GM18873 (cell line): ENCODE measurements around the gene JUN.

Experiments
- ATAC-seq: cut with Tn5 transposase; IDR thresholded peaks from one replicate; pipeline ENCODE4 v1.9.1; 2021; ENCODE audit warnings: mild to moderate bottlenecking, moderate library complexity, moderate number of reproducible peaks; ENCODE audit not compliant: unreplicated experiment, low FRiP score

JUN gene

DNA sequence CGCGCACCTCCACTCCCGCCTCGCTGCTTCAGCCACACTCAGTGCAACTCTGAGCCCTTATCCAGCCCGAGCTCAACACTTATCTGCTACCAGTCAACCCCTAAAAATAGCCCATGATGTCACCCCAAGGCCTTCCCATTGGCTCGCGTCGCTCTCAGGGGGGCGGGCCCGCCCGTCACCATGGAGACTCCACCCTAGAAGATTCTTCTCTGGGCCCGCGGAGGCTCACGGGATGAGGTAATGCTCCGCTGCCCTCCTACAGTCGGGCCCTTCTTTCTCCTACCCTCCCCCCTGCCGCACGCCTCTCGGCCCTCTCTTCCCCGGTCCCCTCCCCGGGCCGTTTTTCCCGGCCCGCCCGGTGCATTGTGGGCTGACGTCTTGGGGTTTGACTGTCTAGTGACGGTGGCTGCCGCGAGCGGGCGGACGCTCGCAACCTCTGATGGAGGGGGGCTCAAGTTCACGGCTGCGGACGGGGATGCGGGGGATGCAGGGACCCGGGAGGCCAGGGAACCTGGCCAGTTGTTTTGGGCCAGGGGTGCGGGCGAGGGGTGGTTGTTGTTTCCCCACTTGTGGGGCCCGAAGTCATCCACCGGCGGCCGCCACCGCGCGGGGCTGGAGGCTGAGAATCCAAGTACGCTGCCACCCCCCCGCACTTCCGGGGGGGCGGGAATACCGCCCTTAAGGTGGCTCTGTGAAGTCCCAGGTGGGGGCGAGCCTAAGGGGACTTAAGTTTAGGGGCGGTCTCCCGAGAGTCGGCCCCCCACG is at the start of gene JUN:
TSS of gene JUN (minus strand) at position 55 of the 765 bp plus-strand sequence. CDS start 977 bp downstream, outside the sequence.
- ATAC-seq = peak; percentile 87

DNA sequence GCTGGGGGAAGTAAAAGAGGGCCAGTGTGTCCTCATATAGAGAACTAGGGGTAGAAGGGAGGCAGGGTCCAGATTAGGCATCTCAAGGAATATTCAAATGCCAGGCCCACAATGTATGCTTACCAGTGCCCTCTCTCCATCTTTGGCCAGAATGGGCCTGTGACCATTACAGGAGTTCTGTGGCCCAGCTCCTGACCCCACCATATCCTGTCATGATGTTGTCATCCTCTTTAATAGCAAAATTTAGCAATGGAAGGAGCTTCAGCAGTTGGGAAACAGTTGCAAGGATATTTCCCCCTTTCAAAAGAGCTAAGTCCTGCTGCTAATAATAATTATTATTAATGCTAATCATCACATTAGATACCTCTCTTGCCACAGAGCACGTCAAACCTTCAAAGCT is 49.3 kb upstream of the JUN start:
- ATAC-seq = no peak

DNA sequence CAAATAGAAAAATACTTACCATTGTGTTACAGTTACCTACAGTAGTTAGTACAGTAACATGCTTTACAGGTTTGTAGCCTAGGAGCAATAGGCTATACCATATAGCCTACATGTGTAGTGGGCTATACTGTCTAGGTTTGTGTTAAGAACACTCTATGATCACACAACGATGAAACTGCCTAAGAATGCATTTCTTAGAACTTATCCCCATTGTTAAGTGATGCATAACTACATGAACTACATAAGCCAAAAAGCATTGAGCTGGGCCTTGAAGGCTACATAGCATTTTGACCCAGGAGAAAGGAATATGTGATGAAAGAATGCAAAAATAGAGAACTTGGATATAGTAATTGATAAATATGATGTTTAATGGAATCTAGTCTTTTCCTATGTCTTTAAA is 46.4 kb upstream of the JUN start:
- no peak for ATAC-seq

DNA sequence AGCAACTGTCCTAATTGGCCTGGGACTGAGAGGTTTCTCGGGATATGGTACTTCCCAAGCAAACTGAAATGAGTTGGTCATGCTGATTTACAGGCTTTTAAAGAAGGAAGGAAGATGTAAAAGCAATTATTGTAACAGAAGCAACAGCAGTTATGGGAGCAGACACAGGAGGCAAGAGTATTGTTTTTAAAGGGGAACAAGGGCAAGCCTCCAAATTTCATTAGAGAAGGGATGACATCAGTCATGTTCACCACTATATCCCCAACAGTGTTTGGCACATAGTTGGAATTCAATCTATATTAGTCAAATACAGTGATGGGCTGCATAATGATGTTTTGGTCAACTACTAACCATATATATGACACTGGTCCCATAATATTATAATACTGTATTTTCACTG is 46.0 kb upstream of the JUN start:
- ATAC-seq = no peak

DNA sequence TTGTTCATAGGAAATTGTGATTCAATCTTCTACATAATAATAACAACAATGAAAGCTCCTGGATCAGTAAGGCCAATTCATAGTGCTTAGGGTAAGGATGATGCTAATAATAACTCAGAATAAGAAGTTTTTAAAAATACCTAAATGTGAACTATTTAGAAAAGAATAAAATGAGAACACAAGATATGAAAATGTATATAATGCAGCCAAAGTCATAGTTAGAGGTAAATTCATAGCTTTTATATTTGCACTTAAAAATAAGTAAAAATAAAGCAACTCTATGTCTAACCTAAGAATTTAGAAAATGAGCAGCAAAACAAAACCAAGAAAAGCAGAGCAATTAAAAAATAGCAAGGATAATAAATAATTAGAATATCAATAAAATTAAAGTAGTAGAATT is 43.5 kb upstream of the JUN start:
- no peak for ATAC-seq

DNA sequence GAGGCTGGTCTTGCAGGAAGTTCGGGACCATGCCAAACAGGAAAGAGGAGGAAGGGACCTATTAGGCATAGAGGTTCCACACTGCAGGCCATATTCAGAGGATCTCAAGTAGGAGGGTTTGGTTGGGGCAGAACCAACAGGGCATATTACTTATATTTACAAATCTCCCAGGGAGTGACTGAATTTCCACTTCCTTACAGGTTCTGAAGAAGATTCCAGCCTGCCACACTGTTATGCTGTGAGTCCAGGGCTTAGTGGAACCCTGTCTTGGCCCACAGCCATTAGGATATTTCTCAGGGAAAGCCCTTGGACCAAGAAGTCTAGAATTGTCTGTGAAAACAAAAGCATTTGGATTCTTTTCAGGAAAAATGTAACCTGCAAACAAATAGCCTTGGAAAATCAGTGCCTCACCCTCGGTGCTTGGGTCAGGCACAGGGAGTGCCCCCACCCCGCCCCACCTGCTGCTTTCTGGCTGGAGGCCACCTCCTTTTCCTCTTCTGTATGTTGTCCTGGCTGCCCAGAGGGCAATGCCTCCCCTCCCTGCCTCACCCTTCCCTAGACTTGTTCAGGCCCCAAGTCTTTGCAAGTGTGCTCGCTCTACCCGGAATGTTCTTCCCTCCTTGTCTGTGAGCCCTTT is 41.0 kb upstream of the JUN start:
- ATAC-seq = no peak

DNA sequence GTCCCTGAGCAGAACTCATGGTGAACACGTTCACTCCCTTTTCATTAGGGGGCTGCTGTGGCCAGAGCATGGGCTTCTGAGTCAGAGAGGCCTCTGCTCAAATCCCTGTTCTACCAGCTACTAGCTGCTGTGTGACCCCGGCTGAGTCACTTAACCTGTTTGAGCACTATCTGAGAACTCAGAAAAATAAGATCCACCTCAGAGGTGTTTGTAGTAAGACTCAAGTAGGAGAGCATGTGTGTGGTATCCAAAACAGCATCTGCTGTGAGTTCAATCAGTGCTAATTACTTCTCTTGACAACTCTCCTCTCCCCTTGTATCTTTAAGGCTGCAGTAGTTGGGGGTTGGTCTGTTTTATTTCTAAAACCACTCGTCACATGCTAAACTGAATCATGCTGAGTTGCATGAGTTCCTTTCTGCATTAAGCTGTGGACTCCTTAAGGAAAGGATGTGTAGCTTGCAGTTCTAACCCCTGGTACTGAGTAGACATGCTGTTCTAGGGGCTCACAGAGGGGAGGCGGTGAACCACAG is 39.7 kb upstream of the JUN start:
- no peak for ATAC-seq

DNA sequence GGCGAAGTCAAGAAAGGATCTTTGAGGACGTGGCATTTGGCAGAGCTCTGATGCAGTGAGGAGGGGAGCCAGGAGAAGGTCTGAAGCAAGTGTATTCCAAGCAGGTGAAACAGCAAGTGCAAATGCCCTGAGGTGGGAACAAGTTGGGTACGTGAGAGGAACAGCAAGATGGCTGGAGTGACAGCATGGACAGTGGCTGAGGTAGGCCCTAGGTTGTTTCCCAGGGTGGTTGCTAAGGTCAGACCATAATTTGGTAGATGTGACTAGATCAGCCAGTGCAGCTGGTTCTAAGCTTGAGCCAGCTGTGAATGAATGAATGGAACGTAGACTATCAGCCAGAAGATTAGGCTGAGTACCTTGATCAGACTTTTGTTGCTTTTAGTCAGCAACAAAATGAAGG is 37.5 kb upstream of the JUN start:
- ATAC-seq = no peak

DNA sequence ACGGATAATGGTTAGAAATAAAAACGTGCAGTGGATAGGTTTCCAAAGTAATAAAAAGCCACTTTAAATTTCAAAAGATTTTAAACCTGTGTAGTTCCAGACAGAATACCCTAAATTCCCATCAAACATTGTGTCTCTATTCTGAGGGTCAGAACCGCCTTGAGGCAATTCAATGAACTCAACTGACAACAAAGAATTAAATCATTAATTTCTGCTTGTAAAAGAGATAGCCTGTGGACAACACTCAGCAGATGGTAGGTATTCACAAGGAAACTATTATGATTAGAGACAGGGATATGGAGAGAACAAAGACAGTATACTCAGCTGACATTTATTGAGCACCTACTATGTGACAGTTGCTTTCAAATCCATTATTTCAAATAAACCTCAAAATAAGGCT is 35.1 kb upstream of the JUN start:
- no peak for ATAC-seq

DNA sequence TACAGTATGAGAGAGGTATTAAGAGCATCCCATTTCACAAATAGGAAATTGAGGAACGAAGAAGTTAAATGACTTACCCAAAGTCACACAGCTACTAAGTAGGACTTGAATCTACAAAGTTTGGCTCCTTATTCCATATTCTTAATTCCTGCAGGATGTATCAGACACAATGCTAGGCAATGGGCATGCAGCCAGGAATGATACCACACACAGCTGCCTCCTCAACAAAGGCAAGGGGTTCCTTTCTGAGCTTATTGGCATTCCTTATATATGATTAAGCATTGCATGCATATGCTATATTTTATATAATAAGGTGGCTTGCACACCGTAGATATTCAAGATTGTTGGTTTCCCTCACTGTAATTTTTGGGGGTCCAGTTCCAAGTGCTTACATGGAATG is 34.2 kb upstream of the JUN start:
- no peak for ATAC-seq

DNA sequence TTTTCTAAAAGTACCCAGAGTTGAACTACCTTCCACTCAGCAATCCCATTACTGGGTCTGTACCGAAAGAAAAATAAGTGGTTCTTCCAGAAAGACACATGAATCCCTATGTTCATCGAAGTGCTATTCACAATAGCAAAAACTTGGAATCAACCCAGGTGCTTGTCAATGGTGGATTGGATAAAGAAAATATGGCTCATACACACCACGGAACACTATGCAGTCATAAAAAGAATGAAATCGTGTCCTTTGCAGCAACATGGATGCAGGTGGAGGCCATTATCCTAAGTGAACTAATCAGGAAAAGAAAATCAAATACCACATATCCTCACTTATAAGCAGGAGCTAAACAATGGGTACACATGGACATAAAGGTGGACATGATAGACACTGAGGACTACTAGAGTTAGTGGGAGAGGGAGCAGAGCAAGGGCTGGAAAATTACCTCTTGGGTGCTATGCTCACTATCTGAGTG is 32.9 kb upstream of the JUN start:
- ATAC-seq = no peak

DNA sequence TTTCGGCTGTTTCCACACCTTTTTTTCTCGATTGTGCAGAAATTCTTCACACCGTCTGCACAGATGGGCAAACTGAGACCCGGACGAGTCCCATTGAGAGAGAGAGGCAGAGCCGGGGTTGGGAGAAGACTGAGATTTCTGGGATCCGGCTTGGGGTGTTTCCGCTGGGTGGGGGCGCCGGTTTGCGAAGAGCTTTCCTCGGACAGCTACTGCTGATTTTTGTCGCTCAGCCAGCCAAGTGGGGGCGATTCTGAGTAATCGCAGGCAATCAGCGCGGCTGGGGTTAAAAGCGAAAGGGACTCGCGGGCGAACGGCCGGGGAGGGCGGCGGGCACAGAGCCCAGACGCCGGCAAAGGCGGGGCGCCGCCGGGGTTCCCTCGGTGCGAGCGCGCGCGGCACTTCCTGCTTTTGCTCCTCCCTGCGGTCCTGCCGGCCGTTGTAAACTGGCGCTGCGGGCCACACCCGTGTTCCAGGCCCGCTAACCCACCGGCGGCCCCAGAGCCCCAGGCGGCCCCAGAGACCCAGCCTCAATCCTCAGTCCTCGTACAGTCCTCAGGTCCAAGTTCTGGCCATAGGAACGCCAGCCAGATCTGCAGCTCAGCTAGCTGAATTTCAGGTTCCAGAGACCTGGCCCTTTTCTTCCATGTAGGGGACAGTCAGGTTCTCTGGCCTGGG is 32.4 kb upstream of the JUN start:
- peak; percentile 51 for ATAC-seq

DNA sequence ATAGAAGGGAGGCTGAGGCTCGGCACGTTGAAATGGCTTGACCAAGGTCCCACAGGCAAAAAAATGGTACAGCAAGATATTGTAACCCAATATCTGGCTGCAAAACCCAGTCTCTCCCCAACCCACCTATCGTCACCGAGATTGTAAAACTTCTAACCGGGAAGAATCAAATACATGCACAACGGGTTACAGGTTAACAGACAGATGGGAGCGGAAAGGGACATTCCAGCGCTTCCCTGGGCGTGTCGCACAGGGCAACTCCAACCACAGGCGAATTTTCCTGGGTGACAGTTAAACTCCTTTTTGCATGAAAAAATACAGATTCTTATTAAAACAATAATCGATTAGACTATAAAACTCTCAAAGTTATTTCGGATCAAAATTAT is 31.8 kb upstream of the JUN start:
- no peak for ATAC-seq

DNA sequence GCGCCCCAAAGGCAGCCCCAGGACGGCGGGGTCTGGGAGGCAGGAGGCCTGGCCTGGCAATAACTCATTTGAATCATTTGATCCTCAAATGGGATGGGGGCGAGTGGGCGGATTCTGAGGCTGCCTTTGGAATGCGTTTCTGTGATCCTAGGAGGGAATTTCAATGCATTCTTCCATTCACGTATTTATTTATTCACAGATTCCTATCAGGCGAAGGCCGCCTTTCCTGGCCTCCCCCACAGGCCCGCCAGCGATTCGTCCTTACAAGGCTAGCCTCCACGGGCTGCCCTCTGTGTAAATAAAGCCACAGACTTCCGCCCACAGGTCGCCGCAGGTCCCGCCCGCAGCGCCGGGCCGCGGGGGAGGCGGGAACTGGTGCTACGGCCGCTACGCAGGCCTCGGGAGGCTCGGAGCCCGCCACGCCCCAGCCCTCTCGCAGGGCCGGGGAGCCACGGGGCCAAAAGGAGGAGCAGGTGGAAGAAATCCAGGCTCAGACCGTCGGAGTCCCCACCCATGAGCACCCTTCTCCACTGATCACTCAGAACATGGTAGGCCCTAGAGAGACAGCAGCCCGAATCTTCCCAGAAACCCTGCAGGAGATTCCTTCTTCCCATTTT is 31.3 kb upstream of the JUN start:
- ATAC-seq = no peak

DNA sequence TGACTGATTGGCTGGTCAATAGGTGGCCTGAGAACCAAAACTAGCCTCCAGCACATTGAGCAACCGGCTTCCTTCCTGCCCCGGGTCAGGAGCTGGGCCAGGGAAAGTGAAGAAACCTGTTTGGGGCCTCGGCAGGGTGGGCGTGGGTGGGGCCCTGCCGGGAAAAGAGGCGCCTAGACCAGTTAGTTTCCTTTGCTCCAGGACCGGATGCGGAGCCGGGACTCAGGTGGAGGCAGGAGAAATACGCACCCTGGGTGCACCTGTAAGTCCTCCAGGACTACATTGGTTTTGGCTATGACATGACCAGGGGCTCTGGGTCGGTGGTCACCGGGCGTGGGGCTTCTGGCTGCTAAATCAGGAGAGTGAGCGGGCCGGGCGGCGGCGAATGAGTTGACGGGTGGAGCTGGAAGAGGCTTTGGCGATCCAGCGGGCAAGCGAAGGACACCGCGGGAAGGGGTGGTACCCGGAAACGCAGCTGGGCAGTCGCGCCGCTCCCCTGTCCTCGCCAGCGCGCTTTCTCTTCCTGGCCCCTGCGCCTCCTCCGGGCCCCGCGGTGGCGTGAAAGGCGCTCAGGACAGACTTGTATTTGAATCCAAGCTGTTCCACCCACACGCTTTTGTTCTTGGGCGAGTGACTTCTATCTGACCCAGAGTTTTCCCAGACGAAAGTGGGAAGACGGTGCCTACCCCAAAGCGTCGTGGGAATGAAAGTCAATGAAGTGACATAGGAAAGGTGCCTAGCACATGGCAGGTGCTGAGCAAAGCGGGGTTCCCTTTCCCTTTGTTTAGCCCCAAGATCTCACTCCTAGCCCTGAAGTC is 30.6 kb upstream of the JUN start:
- no peak for ATAC-seq

DNA sequence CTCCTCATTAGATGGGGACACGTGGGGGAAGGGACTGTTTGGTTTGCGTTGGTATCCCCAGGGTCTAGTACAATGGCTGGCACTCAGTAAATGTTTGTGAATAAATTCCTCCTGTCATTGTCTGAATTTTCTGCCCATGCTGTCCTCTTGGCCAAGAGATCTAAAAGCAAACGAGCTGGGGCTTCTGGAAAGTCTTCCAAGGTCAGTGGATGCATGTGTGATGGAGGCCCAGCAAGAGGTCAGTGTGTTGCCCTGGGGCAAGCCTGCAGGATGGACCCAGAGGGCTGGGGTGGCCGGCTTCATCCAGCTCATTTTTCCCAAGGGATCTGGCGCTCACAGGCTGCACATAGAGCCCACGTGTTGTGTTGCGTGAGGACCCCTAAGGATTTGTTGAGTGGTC is 30.0 kb upstream of the JUN start:
- ATAC-seq = no peak

DNA sequence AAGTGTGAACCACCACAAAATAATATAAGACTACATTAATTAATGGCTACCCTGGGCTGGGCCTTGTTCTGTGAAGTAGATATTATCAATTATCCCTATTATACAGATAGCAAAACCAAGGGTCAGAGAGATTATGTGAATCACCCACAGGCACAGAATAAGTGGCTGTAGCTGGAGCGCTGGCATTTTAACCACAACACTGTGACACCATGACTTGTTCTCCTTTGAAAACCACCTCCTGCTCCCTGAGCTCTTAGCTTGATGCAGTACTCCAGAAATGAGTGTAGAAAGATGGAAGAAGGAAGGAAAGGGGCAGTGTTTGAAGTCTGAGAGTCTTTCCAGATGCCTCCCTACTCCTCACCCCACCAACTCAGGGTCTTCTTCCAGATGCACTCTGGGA is 29.5 kb upstream of the JUN start:
- ATAC-seq = no peak

DNA sequence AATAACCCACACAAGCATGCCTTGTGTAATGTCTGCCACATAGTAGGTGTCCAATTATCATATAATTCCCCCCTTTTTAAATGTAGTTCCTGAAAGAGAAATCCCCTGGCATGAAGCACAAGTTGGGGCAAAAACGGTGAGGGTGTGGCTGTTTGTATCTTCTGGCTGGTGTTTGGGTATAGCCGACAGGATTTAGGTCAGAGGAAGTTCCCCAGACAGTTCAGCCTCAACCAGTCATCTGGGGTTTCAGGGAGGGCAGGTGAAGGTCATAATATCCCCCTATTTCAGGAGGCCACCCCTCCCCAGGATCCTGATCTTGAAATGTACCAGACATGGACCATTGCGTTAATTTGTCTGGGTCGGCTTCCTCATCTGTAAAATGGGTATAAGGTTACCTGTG is 29.1 kb upstream of the JUN start:
- no peak for ATAC-seq

DNA sequence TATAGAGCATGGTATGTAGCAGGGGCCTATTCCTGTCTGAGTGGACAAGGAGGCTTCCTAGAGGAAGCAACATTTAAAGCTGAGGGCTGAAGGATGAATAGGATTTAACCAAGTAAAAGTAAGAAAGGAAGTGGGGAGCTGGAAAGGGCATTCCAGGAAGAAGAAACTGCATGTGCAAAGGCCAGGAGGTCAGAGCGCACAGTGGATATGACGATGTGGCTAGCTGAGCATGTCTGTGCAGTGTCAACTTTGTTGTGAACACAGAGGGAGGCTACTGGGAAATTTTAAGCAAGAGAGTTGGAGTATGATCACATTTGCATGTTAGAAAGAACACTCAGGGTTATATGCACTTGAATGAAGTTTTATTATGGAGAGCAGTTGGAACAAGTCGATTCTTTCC is 28.6 kb upstream of the JUN start:
- no peak for ATAC-seq

DNA sequence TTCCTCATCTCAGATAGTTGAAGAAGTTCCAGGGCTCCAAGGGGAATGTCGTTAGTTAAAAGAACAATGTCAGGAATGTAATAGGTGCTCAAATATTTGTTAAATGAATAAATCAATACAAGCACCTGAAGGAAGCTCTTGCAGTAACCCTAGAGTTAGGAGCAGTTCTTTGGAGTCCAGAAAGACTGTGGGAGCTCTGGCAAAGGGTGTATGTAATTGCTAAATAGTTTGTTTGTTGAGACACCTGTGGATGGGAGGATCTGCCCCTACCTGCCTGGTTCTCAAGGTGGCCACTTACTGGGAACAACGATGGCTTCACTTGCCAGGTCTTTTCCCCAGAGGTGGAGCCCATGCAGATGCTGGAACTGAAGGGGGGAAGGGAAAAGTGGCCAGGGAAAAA is 27.5 kb upstream of the JUN start:
- ATAC-seq = no peak
